ENCODE data around the gene MARCHF3.

The MARCHF3 gene

DNA sequence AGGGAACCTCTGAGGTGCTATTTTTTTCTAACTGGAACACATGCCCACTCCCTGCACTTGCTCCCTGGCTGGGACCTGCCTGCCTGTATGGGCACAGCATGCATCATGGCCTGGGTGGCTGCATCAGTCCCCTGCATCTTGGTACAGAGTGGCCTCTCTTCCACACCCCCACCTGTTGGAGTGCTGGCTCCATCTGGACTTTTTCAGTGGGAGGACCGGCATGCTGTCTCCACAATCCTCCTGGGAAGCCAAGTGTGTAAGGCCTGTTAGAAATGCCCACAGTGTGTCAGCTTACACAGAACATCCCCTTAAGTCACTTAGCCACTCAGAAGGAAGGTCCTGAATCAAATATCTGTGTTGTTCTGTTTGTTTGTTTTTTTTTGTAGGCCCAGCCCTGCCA is 102.9 kb downstream of the MARCHF3 start:
- TF ChIP-seq POLR2A (IDR thresholded peaks at IDR 0.05; ENCODE audit: low read length) (no peak), GATA1 (IDR thresholded peaks at IDR 0.05; ENCODE audit: low read depth, low read length) (no peak)

DNA sequence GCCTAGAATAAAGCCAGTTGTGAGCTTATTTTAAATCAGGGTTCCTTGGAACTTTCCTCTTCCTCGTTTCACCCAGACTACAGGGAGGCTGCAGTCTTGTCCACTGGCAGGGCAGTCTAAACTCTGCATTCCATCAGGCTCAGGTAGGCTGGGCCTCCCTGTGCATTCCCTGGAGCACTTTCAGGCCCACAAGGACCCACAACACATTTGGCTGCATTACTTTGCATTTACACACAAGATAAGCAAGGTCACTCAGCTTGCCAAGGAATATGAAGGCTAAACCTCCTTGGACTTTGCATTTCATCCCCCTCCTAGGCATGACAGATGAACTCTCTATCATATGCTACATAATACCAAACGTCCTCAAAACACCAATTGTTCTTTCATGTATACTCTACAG is 104.2 kb downstream of the MARCHF3 start:
- peak; percentile 22 to 46 for DNase-seq
- TF ChIP-seq GATA1 (IDR thresholded peaks at IDR 0.05; ENCODE audit: low read depth, low read length): no peak
- no peak for TF ChIP-seq POLR2A (IDR thresholded peaks at IDR 0.05; ENCODE audit: low read length)

More for the DNA sequence above, 102.9 kb downstream of the MARCHF3 start:
- DNase-seq: no peak

DNA sequence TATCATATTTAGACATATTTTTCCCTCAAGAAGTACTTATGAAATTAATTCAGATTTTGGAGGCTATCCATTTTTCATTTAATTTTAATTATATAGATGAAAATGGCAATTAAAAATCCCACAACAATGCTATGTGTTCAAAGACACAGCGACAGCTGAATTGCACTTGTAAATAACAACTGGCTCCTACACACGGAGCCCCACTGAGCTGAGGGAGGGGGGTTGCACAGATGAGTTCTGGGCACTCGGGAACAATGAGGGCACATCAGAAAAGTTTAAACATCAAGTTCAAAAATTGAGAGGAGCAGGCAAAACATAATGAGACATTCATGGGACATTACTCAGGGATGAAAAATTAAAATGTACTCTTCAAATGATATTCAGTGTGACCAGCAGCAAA is 104.9 kb downstream of the MARCHF3 start:
- DNase-seq: no peak
- TF ChIP-seq POLR2A (IDR thresholded peaks at IDR 0.05; ENCODE audit: low read length) (no peak), GATA1 (IDR thresholded peaks at IDR 0.05; ENCODE audit: low read depth, low read length) (no peak)

DNA sequence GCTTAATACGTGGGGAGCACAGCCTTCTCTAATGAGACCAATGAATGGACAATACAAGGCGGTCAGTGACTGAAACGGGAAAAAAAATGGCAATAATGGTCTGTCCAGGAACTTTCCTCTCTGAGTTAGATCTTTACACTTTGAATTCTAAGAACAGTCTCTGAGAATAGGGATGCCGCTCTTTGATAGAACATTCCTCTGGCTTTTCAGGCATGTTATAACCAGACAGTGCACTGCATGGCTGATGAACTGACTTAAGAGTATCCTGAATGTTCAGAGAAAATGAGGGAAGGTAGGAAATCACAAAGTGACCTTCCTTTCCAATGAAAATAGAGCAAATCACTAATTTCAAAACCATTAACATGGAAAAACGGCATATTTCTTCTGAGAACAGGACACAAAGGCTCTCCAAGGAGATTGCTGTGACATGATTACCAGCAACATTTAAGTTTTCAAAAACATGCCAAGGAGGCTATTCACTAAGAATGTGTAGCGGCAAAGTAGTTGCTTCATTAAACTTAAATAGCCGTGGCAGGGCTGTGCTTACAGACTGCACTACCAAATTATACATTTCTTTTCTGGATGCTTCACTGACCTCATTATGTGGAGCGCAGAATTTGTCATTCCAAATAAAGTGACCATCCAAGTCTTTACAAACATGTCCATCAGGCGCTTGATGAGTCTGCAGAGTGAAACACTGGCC is 105.9 kb downstream of the MARCHF3 start:
- TF ChIP-seq POLR2A (IDR thresholded peaks at IDR 0.05; ENCODE audit: low read length) (no peak), GATA1 (IDR thresholded peaks at IDR 0.05; ENCODE audit: low read depth, low read length) (no peak)
- no peak for DNase-seq

DNA sequence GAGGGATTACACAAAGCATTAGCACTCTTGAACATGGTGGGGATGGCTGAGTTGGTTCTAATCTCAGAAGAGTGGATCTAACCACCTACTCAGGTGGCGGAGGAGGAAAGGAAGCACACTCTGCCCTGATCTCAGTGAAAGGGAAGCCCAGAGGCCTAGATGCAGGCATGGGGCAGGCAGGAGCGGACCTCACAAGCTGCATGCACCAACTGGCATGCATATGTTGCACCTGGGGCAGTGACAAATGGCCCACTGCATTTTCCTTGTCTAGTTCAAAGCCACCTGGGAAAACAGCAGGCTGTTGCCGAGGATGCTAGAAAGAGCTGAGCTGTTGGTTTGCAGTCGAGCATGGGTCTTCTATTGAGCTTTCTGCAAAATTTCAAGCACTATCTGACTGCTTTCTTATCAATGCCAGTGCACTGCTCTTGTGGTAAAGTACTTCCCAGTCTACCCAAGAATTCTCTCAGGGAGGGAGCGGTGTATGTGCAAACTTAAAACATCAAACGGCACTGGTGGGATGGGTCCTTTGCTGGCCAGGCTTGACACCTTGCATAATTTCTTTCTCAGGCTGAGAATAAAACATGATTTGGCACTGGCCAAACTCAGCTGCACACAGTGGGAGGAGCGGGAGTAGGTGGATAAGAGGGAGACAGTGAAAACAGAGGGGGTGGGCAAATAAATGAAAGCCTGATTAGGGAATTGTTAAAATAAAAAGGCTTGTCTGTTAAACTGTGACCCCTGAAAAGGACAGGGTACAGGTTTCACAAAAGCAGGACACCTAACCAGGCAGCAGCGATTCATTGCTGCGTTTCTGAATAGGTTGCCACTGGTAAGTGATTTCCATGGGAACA is 108.9 kb downstream of the MARCHF3 start:
- TF ChIP-seq POLR2A (IDR thresholded peaks at IDR 0.05; ENCODE audit: low read length) (no peak), GATA1 (IDR thresholded peaks at IDR 0.05; ENCODE audit: low read depth, low read length) (no peak)
- DNase-seq: peak; percentile 57 to 67

DNA sequence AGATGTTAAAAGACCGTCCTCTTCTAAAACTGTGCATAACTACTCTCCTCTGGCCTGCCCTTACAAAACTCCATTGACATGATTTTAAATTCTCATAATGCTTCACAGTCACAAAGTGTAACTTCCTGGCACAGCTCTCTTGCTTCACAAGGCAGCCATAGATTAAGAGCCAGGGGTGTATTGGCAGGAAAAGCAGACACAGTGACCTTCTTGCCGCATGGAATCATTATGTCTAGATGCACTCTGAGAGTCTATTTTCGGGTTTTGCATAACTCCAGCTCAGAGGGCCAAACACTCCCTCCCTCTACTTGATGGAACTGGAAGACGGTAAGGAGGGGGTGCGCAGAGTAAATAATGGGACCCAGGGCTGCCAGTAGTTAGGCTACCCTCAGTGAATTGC is 110.1 kb downstream of the MARCHF3 start:
- DNase-seq: no peak
- TF ChIP-seq POLR2A (IDR thresholded peaks at IDR 0.05; ENCODE audit: low read length): no peak
- no peak for TF ChIP-seq GATA1 (IDR thresholded peaks at IDR 0.05; ENCODE audit: low read depth, low read length)

DNA sequence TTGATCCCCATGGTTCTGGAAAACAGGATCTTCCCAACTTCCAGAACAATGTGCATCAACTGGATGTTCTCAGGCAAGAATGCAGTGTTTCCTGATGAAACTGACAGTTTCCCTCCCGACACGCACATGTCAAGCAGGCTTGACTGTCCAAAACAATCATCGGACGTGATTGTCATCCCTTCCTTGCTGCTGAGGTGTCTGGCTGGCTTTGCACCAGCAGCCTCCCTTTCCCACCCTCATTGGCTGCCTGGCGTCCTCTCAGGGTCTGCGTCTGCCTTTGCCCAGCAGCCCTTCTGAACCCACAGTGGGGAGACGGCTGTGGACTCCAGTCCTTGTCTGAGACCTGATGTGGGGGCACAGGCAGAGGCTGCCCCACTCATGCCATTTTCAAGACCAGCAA is 110.8 kb downstream of the MARCHF3 start:
- TF ChIP-seq GATA1 (IDR thresholded peaks at IDR 0.05; ENCODE audit: low read depth, low read length) (no peak), POLR2A (IDR thresholded peaks at IDR 0.05; ENCODE audit: low read length) (no peak)
- no peak for DNase-seq

DNA sequence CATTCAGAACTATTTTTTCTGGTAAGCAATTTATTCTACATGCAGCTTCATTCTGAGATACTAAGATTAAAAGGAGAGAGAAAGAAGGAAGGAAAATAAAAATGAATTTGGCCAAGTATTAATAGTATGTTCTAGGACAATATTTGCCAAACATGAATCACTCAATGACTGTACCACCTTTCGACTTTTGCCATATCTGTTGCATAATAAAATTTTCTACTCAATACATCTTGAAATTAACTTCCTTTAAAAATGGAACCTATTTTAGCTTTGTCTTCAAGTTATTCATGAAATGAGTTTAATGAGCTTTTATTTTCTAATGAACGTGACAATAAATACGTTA is 111.8 kb downstream of the MARCHF3 start:
- peak in 1 of 2 experiments; percentile 58 for DNase-seq
- no peak for TF ChIP-seq GATA1 (IDR thresholded peaks at IDR 0.05; ENCODE audit: low read depth, low read length)
- no peak for TF ChIP-seq POLR2A (IDR thresholded peaks at IDR 0.05; ENCODE audit: low read length)

DNA sequence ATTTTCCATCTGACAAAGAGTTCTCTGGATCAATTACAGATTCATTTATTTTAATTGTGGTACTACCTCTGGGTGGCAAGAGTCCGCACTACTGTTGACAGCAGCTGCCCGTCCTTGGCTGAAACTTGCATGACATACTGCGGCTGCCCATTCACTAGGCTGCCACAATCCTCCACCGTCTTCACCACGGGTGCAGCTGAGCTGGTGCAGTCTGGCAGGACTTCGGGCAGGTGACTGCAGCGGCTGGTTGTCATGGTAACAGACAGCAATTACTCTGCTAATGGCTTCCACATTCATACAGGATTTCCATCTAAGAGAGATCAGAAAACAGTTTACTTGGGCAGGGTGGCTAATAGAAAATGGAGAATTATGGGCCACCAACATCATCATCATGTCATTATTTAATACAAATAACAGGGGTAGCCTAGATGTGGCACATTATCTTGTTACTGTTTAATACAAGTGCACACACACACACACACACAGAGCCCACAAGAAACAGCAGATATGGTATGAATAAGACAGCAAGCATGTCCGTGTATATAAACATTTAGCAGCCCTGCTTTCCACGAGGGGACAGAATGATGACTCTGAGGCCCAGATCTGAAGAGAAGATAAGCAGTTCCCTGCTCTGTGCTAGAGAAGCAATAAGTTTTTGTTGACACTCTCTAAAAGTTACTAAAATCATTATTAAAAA is 112.3 kb downstream of the MARCHF3 start:
- DNase-seq: peak; percentile 59 to 69
- no peak for TF ChIP-seq GATA1 (IDR thresholded peaks at IDR 0.05; ENCODE audit: low read depth, low read length)
- TF ChIP-seq POLR2A (IDR thresholded peaks at IDR 0.05; ENCODE audit: low read length): no peak

DNA sequence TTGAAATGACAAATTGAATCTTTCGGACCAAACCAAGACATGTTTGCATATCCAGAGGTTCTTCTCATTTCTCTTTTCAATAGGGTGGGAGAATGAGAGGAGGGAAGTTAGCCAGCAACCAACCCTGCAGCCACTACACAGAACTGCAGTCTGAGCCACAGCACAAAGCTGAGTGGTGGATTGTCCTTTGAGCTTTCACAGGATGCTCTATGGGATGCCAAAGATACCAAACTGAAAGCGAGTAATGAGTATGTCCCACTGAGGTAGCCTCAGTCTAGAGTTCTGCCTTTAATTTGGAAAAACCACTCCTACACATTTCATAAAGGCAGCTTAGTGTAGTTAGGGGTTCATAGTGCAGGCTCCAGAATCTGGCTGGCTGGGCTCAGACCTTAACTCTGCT is 114.9 kb downstream of the MARCHF3 start:
- DNase-seq: no peak
- TF ChIP-seq GATA1 (IDR thresholded peaks at IDR 0.05; ENCODE audit: low read depth, low read length): no peak
- no peak for TF ChIP-seq POLR2A (IDR thresholded peaks at IDR 0.05; ENCODE audit: low read length)

DNA sequence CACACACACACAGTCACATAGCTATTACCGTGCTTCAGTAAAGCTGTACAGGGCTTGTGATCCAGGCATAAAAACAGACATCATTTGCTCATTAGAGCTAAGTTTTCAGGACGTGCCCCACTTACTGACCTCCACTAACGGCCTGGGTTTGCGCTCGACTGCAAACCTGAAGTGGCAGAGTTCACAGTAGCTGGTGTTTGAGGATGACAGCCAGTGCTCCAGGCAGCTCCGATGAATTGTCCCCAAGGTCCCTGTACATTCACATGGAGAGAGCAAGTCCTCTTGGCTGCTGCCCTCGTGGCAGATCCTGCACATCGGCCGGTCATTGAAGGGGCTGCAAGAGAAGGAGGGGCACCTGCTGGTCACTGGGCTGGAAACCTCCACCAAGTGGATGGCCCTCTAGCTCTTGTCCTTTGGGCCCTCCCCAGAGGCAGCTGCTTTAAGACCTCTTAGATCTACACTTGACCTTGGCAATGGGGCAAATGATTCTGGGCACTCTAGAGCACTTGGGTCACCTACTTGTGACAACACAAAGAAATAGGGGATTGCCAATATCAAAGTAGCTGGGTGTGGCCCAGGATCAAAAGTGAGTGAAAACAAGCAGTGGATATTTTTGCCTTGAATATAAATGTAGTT is 115.4 kb downstream of the MARCHF3 start:
- no peak for DNase-seq
- TF ChIP-seq GATA1 (IDR thresholded peaks at IDR 0.05; ENCODE audit: low read depth, low read length) (no peak), POLR2A (IDR thresholded peaks at IDR 0.05; ENCODE audit: low read length) (no peak)

DNA sequence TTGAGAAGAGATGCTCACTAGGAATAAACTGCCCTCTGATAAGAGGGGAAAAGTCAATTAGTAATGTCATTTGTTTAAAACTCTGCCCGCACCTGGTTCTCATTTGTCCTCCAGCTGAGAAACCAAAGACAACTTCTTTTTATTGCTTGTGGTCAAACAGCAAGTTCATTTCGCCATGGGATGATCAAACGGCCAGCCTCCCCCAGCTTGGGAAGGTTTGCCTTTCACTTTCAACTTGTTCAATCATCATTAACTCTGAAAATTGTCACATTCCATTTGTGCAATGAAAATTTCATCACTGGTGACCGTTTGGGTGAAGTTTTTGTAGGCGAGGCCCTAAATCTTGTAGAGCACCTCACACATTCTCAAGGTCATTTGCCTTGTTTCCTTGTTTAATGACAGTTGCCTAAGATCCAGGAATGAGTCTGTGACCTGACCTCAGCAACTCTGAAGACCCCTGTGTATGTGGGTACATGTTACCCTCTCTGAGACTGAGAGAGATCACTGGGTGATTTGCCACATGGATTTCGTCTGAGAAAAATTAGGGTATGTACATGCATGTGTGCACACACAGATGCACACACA is 117.7 kb downstream of the MARCHF3 start:
- no peak for DNase-seq
- TF ChIP-seq POLR2A (IDR thresholded peaks at IDR 0.05; ENCODE audit: low read length): no peak
- TF ChIP-seq GATA1 (IDR thresholded peaks at IDR 0.05; ENCODE audit: low read depth, low read length): no peak

DNA sequence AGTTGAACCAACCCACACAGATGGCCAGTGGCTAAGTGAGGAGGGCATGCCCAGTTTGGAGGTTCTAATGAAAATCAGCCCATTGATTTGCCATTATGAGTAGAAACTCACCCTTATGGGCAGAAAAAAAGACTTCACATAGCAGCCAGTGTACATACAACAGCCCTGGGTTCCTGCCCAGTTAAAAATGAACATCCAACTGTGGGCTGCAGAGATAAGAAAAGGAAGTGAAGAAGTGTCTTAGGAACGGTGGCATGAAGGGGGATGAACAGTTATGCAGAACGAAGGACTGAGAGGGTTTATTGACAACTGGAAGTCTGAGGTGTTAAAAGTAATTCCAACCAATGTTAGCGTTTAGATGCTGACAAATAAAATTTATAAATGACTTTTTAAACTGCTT is 118.4 kb downstream of the MARCHF3 start:
- no peak for TF ChIP-seq POLR2A (IDR thresholded peaks at IDR 0.05; ENCODE audit: low read length)
- no peak for TF ChIP-seq GATA1 (IDR thresholded peaks at IDR 0.05; ENCODE audit: low read depth, low read length)

More for the DNA sequence above, 118.4 kb downstream of the MARCHF3 start:
- no peak for DNase-seq

Measured in erythroblast (primary cell).